HG03442 (cell line): ENCODE data around the gene GLMP.

Experiments
- ATAC-seq: cut with Tn5 transposase; IDR thresholded peaks from one replicate; pipeline ENCODE4 v1.9.1; 2021; ENCODE audit warnings: mild to moderate bottlenecking, moderate library complexity; ENCODE audit not compliant: unreplicated experiment

Gene GLMP

GRCh38 chr1:156286061-156286460 is 9.4 kb downstream of the GLMP start:
- no peak for ATAC-seq

- no peak for ATAC-seq
Observed at GRCh38 chr1:156285437-156285836, 10.0 kb downstream of the GLMP start.

GRCh38 chr1:156284757-156285156 is 10.7 kb downstream of the GLMP start:
- ATAC-seq, result no peak

GRCh38 chr1:156284112-156284511 is 11.4 kb downstream of the GLMP start, which contains the start of gene TMEM79:
TMEM79 (plus strand) TSS chr1:156284325; CDS start chr1:156285227, 902 bp downstream.
- ATAC-seq, result no peak

GRCh38 chr1:156283521-156283920 is 12.0 kb downstream of the GLMP start:
- ATAC-seq, result no peak

GRCh38 chr1:156282479-156283222 is 12.8 kb downstream of the GLMP start, which contains the start of gene SMG5:
SMG5 (minus strand) TSS chr1:156282825; CDS start chr1:156282680, 145 bp downstream.
- ATAC-seq, result peak; percentile 83

- no peak for ATAC-seq
Observed at GRCh38 chr1:156281693-156282478, 13.6 kb downstream of the GLMP start.

GRCh38 chr1:156281281-156281680 is 14.2 kb downstream of the GLMP start:
- ATAC-seq, result no peak

GRCh38 chr1:156279837-156280236 is 15.6 kb downstream of the GLMP start:
- no peak for ATAC-seq

- ATAC-seq, result no peak
Observed at GRCh38 chr1:156276966-156277381, 18.5 kb downstream of the GLMP start.

GRCh38 chr1:156276532-156276931 is 18.9 kb downstream of the GLMP start:
- ATAC-seq, result no peak

GRCh38 chr1:156270314-156270713 is 25.2 kb downstream of the GLMP start:
- ATAC-seq, result no peak

- no peak for ATAC-seq
Observed at GRCh38 chr1:156268336-156268735, 27.1 kb downstream of the GLMP start.

- ATAC-seq, result no peak
Observed at GRCh38 chr1:156266051-156266450, 29.4 kb downstream of the GLMP start.

GRCh38 chr1:156263288-156263655 is 32.2 kb downstream of the GLMP start:
- no peak for ATAC-seq

- no peak for ATAC-seq
Observed at GRCh38 chr1:156262461-156263287, 32.8 kb downstream of the GLMP start.

- ATAC-seq, result no peak
Observed at GRCh38 chr1:156260896-156261295, 34.6 kb downstream of the GLMP start.

GRCh38 chr1:156259805-156260204 is 35.7 kb downstream of the GLMP start:
- no peak for ATAC-seq

GRCh38 chr1:156258859-156259258 is 36.6 kb downstream of the GLMP start:
- ATAC-seq, result no peak

GRCh38 chr1:156257711-156258110 is 37.8 kb downstream of the GLMP start:
- no peak for ATAC-seq

GRCh38 chr1:156253634-156254033 is 41.8 kb downstream of the GLMP start:
- ATAC-seq, result no peak
